K562 (cell line): ENCODE data around the gene MAML3. TPM values are rescaled to one million over a fixed set of nuclear protein-coding genes. Genes with fewer than 3 reads are reported as not detected.

Source experiments
- ATAC-seq: fragments of 200-7000 bp; cut with Tn5 transposase; 3 replicates; pipeline ENCODE4 v1.9.1; 2020; ENCODE audit warnings: moderate library complexity
- BruUV-seq: library from RNA; stranded (reverse); fragments of 400-500 nt; replicated peaks from 2 replicates; lab custom pipeline; 2021; lab: Mats Ljungman, UMichigan
- CTCF ChIA-PET: fragments of 300-600 bp; formaldehyde crosslinking; extraction: SDS; loops from one replicate; lab custom pipeline; 2021; ENCODE audit warnings: low intra/inter-chr PET ratio; lab: Yijun Ruan, JAX
- POLR2A ChIA-PET: fragments of 300-600, 350-650 bp; sonication (Branson Sonifier 250); formaldehyde crosslinking; extraction: SDS; loops from one replicate; lab custom pipeline; 2021; ENCODE audit warnings: antibody characterized with exemption, inconsistent platforms; lab: Yijun Ruan, JAX
- DNase-seq, 4 experiments: peaks; one replicate each; pipeline versions ENCODE4 v3.0.0 to v3.0.0-alpha.2; 2011 to 2018; ENCODE audit warnings: low spot score in 3 of 4, mixed read lengths in 3 of 4; ENCODE audit errors: extremely low read depth in 1 of 4
- FAIRE-seq: peaks from 2 replicates; lab custom pipeline; 2011; peaks lifted over from hg19 to GRCh38; lab: Jason Lieb, UNC
- H2AFZ ChIP-seq: 2 replicates; pipeline ENCODE4 v1.6.0; 2011; ENCODE audit warnings: low read depth, low read length, control low read depth, inconsistent platforms
- H3K27ac ChIP-seq: fragments of 200-600 bp; 3 replicates; pipeline ENCODE4 v1.8.0; 2011; ENCODE audit warnings: low read depth, mild to moderate bottlenecking, control low read depth, inconsistent platforms, low read length, moderate library complexity, mixed read lengths; ENCODE audit errors: extremely low read depth
- H3K27me3 ChIP-seq, 2 experiments: fragments of 300-600 bp in 1 of 2; 2 replicates in 1 of 2; 3 replicates in 1 of 2; pipeline versions ENCODE4 v1.6.0 to v1.8.0; 2011; ENCODE audit warnings: inconsistent platforms in 2 of 2, low read length in 2 of 2, mild to moderate bottlenecking in 1 of 2, mixed read lengths in 1 of 2, moderate library complexity in 1 of 2; ENCODE audit not compliant: control insufficient read depth in 2 of 2, insufficient read depth in 2 of 2
- H3K36me3 ChIP-seq: fragments of 300-600 bp; 3 replicates; pipeline ENCODE4 v1.8.0; 2011; ENCODE audit warnings: mild to moderate bottlenecking, low read length, inconsistent platforms; ENCODE audit not compliant: control insufficient read depth, insufficient read depth
- H3K4me1 ChIP-seq, 2 experiments: fragments of 200-600 bp in 1 of 2; replicated peaks in 1 of 2; 2 replicates in 1 of 2; 3 replicates in 1 of 2; pipeline versions ENCODE4 v1.5.1 to v1.8.0; 2011; ENCODE audit warnings: inconsistent platforms in 2 of 2, low read length in 2 of 2, mild to moderate bottlenecking in 1 of 2, mixed read lengths in 1 of 2, moderate library complexity in 1 of 2; ENCODE audit not compliant: control insufficient read depth in 2 of 2, insufficient read depth in 2 of 2
- H3K4me2 ChIP-seq: 2 replicates; pipeline ENCODE4 v1.6.1; 2011; ENCODE audit warnings: low read length, control low read depth, inconsistent platforms, mixed read lengths; ENCODE audit not compliant: insufficient read depth
- H3K4me3 ChIP-seq: fragments of 200-600 bp; sonication (generic), shearing (Covaris generic); 2 replicates; pipeline ENCODE4 v1.5.1; 2016; ENCODE audit warnings: control low read depth, inconsistent platforms
- H3K79me2 ChIP-seq: fragments of 200-600 bp; 3 replicates; pipeline ENCODE4 v1.8.0; 2011; ENCODE audit warnings: low read length, inconsistent platforms; ENCODE audit not compliant: control insufficient read depth, insufficient read depth
- H3K9ac ChIP-seq, 2 experiments: 2 replicates each; pipeline versions ENCODE4 v1.6.0 to v1.6.1; 2011; ENCODE audit warnings: low read depth in 2 of 2, low read length in 2 of 2, control low read depth in 1 of 2, inconsistent platforms in 1 of 2, mild to moderate bottlenecking in 1 of 2, mixed read lengths in 1 of 2; ENCODE audit not compliant: insufficient read depth in 1 of 2
- H3K9me1 ChIP-seq: one replicate; pipeline ENCODE4 v1.6.0; 2011; ENCODE audit warnings: inconsistent platforms, mild to moderate bottlenecking, low read length, moderate library complexity; ENCODE audit not compliant: control insufficient read depth, insufficient read depth
- H3K9me3 ChIP-seq: replicated peaks from 2 replicates; pipeline ENCODE4 v1.5.1; 2011; ENCODE audit warnings: low read depth, low read length, inconsistent platforms; ENCODE audit not compliant: control insufficient read depth, insufficient read depth
- H4K20me1 ChIP-seq: replicated peaks from 2 replicates; pipeline ENCODE4 v1.6.1; 2011; ENCODE audit warnings: low read length, inconsistent platforms, mixed read lengths; ENCODE audit not compliant: control insufficient read depth, insufficient read depth
- ARID1B ChIP-seq: fragments of 450-650 bp; IDR thresholded peaks from 2 replicates; pipeline ENCODE4 v1.6.1; 2016; ENCODE audit warnings: antibody characterized with exemption, mild to moderate bottlenecking, inconsistent platforms
- ATF6 ChIP-seq: sonication (generic); formaldehyde crosslinking; IDR thresholded peaks from 2 replicates; pipeline ENCODE4 v1.4.0; 2020; ENCODE audit warnings: mild to moderate bottlenecking, missing genetic modification reagents
- DDX20 ChIP-seq: fragments of 450-650 bp; IDR thresholded peaks from 2 replicates; pipeline ENCODE4 v1.6.1; 2016; ENCODE audit warnings: missing genetic modification characterization, low read depth, mild to moderate bottlenecking, missing compliant biosample characterization, moderate library complexity
- ELF1 ChIP-seq: fragments of 200-800 bp; sonication (Bioruptor generic); IDR thresholded peaks from 2 replicates; pipeline ENCODE4 v1.6.1; 2016; ENCODE audit warnings: missing genetic modification characterization, missing compliant biosample characterization
- GABPB1 ChIP-seq: sonication (generic); formaldehyde crosslinking; IDR thresholded peaks from 2 replicates; pipeline ENCODE4 v1.8.0; 2022; ENCODE audit warnings: mild to moderate bottlenecking, missing genetic modification reagents
- KDM1A ChIP-seq, 2 experiments: fragments of 450-650 bp; IDR thresholded peaks; 2 replicates each; pipeline ENCODE4 v1.6.1; 2016; ENCODE audit warnings: mild to moderate bottlenecking in 2 of 2
- SMARCA5 ChIP-seq: fragments of 450-650 bp; IDR thresholded peaks from 2 replicates; pipeline ENCODE4 v1.6.1; 2016
- SMARCE1 ChIP-seq: fragments of 450-650 bp; IDR thresholded peaks from 2 replicates; pipeline ENCODE4 v1.7.1; 2016; ENCODE audit warnings: mild to moderate bottlenecking
- SP2 ChIP-seq: IDR thresholded peaks from 2 replicates; pipeline ENCODE4 v1.6.1; 2011; ENCODE audit warnings: mild to moderate bottlenecking, low read depth, low read length, moderate library complexity; ENCODE audit not compliant: poor library complexity, severe bottlenecking; ENCODE audit errors: extremely low read depth
- TEAD4 ChIP-seq, 2 experiments: sonication (generic) in 1 of 2; formaldehyde crosslinking in 1 of 2; IDR thresholded peaks; 2 replicates each; pipeline versions ENCODE4 v1.6.1 to v1.8.0; 2012 to 2022; ENCODE audit warnings: borderline replicate concordance in 1 of 2, inconsistent platforms in 1 of 2, low read length in 1 of 2, mild to moderate bottlenecking in 1 of 2, missing genetic modification reagents in 1 of 2
- ZBTB17 ChIP-seq: fragments of 450-650 bp; formaldehyde crosslinking; IDR thresholded peaks from 2 replicates; pipeline ENCODE4 v1.4.0; 2020; ENCODE audit warnings: mild to moderate bottlenecking
- ZC3H4 ChIP-seq: sonication (generic); formaldehyde crosslinking; IDR thresholded peaks from 2 replicates; pipeline ENCODE4 v1.9.0; 2021; ENCODE audit warnings: missing genetic modification reagents, borderline replicate concordance
- ZNF280B ChIP-seq: fragments of 250-450 bp; sonication (Bioruptor Pico); IDR thresholded peaks from 2 replicates; pipeline ENCODE4 v1.5.1; 2021; ENCODE audit warnings: mild to moderate bottlenecking
- ZNF311 ChIP-seq: fragments of 250-450 bp; sonication (Bioruptor Pico); IDR thresholded peaks from 2 replicates; pipeline ENCODE4 v1.4.0; 2020; ENCODE audit warnings: mild to moderate bottlenecking, moderate library complexity
- ZNF644 ChIP-seq: fragments of 200-800 bp; sonication (Bioruptor generic); IDR thresholded peaks from 2 replicates; pipeline ENCODE4 v1.6.1; 2016; ENCODE audit warnings: low read depth, missing genetic modification characterization, missing compliant biosample characterization
- ZNF77 ChIP-seq: fragments of 250-450 bp; sonication (Bioruptor Pico); IDR thresholded peaks from 2 replicates; pipeline ENCODE4 v1.5.0; 2020
- WGBS: fragments of 100-300 bp; shearing (Covaris generic); methylation state at CpG from one replicate; pipeline ENCODE4 v1.1.6; 2016; ENCODE audit warnings: low coverage, mixed read lengths; ENCODE audit not compliant: insufficient coverage; ENCODE audit errors: missing lambda C conversion rate; 5-methylcytosine and 5-hydroxymethylcytosine counted together
- in situ Hi-C: fragments of 300-500 bp; cut with MboI; formaldehyde crosslinking; loops from 4 replicates; pipeline ENCODE4 v1.15.0; 2018; ENCODE audit warnings: inconsistent platforms, mixed read lengths
- intact Hi-C: fragments of 100-400 bp; cut with micrococcal nuclease; formaldehyde crosslinking; loops from 2 replicates; pipeline ENCODE4 v1.14.2; 2022
- polyA plus RNA-seq, 8 experiments: library from polyadenylated mRNA; depleted of rRNA in 4 of 8; stranded (reverse) in 5 of 8; unstranded in 3 of 8; fragments of >200 nt; fragmentation: Nextera tagmentation in 2 of 8; fragmentation: Illumina TruSeq in 1 of 8; extraction: Ambion mirVana in 2 of 8; extraction: Trizol in 1 of 8; gene quantifications; 2 replicates each; pipeline versions ENCODE4 v1.2.1 to v1.2.3, GENCODE V29; 2011 to 2014; ENCODE audit warnings: inconsistent platforms in 1 of 8, missing spikeins in 1 of 8
- total RNA-seq, 7 experiments: library from RNA; depleted of rRNA in 6 of 7; stranded (reverse); fragments of >200 nt in 6 of 7; fragmentation: Illumina TruSeq in 2 of 7; extraction: Trizol in 2 of 7; gene quantifications; 2 replicates each; pipeline versions ENCODE4 v1.2.1 to v1.2.3, GENCODE V29; 2011 to 2021; ENCODE audit warnings: low replicate concordance in 1 of 7
- TF ChIP-seq, protein P1 (sequence below), 2 experiments: fragments of 450-650 bp; IDR thresholded peaks; 2 replicates each; pipeline ENCODE4 v1.6.1; 2016

Gene MAML3
- total and polyA plus RNA-seq, 9 of the 15 experiments (the other 6 are each of a cell fraction or from before 2014, with no cell fraction given): 0.01 to 0.55 (median 0.25) TPM

DNA sequence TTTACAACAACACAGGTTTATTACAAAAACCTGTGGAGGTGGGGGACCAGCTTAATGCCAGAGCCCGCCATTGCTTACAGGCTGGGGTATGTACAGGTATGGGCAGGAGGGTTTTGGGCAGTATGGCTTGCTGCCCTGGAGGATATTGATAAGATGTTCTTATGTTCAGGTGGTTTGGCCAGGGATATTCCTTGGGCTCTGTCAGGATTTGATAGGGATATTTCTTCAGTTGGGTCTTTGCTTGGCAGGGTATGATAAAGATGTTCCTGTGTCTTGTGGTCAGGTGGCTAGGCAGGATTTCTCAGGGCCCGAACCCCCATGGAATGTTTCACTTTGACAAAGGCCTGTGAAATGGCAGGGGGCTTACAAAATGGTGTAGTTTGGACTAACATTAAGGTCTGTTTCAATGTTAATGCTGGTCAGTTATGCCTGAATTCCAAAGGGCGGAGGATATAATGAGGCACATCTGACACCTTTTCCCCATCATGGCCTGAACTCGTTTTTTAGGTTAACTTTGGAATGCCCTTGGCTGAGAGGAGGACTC lies 485.3 kb downstream of the MAML3 start:
- no TSS peak for BruUV-seq
- no peak overlapping the region for H3K9ac ChIP-seq
- H3K9me3 ChIP-seq: no peaks in the 10 kb centered on the region
- POLR2A ChIA-PET: no interaction called here
- no peak for ATAC-seq
- no peak for FAIRE-seq
- 38% methylated on average over 4 of the region's 4 CpGs for WGBS
- CTCF ChIA-PET: no interaction called here
- no peak overlapping the region for H3K27ac ChIP-seq
- intact Hi-C loops: loop anchor here (5.0 kb wide), 1 partner anchor 484 kb away; the partner anchor contains the start of gene MAML3
- peaks cover 6% of the 10 kb centered on the region; the same call in 1 of the 3 replicates for H3K36me3 ChIP-seq
- in situ Hi-C loops: no loop called here
- no peaks in the 10 kb centered on the region; the same call in 1 of the 2 replicates for H4K20me1 ChIP-seq
- peak in 3 of 4 experiments; percentile 43 to 54 (median 51) for DNase-seq
- H3K4me2 ChIP-seq: peak overlapping the region; percentile 6; the same call in 1 of the 2 replicates
- H3K4me1 ChIP-seq: peaks cover 17 to 42% of the 10 kb centered on the region in 2 experiments; a peak in 4 of 5 replicates
- H3K9me1 ChIP-seq: no peaks in the 10 kb centered on the region
- peaks cover 49% of the 10 kb centered on the region; the same call in 2 of the 3 replicates for H3K79me2 ChIP-seq
- H3K27me3 ChIP-seq: no peaks in the 10 kb centered on the region
- H2AFZ ChIP-seq: no peak overlapping the region
- no peak overlapping the region for H3K4me3 ChIP-seq
- no peak for TF ChIP-seq ZNF311 (CRISPR knock-in tag)
- TF ChIP-seq SMARCA5: no peak
- no peak for TF ChIP-seq DDX20 (tag)
- TF ChIP-seq, protein P1, sequence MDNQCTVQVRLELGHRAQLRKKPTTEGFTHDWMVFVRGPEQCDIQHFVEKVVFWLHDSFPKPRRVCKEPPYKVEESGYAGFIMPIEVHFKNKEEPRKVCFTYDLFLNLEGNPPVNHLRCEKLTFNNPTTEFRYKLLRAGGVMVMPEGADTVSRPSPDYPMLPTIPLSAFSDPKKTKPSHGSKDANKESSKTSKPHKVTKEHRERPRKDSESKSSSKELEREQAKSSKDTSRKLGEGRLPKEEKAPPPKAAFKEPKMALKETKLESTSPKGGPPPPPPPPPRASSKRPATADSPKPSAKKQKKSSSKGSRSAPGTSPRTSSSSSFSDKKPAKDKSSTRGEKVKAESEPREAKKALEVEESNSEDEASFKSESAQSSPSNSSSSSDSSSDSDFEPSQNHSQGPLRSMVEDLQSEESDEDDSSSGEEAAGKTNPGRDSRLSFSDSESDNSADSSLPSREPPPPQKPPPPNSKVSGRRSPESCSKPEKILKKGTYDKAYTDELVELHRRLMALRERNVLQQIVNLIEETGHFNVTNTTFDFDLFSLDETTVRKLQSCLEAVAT (IDR thresholded peaks at IDR 0.05): no peak
- TF ChIP-seq ZNF280B (CRISPR knock-in tag): no peak
- no peak for TF ChIP-seq ZNF644
- TF ChIP-seq ZNF77 (CRISPR knock-in tag): no peak
- peak; percentile 73 for TF ChIP-seq TEAD4 (IDR thresholded peaks at IDR 0.05; ENCODE audit: low read length)
- TF ChIP-seq TEAD4 (CRISPR knock-in tag; IDR thresholded peaks at IDR 0.05; ENCODE audit: borderline replicate concordance): no peak
- TF ChIP-seq GABPB1: no peak
- TF ChIP-seq ZBTB17 (CRISPR knock-in tag): no peak
- peak; percentile 70 for TF ChIP-seq ARID1B
- no peak for TF ChIP-seq ELF1 (tag)
- TF ChIP-seq KDM1A (IDR thresholded peaks at IDR 0.05): no peak; a peak in 1 of 4 replicates
- TF ChIP-seq ATF6 (CRISPR knock-in tag): no peak
- no peak for TF ChIP-seq SMARCE1
- no peak for TF ChIP-seq ZC3H4 (CRISPR knock-in tag)
- TF ChIP-seq SP2: no peak
